GM23338 (cell line): ENCODE data around the gene ARRDC1. TPM values are rescaled to one million over a fixed set of nuclear protein-coding genes. Genes with fewer than 3 reads are reported as not detected.
"Not testable (repeated sequence)": the region's sequence is repeated elsewhere in the genome, so short reads cannot be mapped to it uniquely, and the experiment has no call there.

ENCODE experiments used
- ATAC-seq: fragments of 200-7000 bp; cut with Tn5 transposase; 3 replicates; pipeline ENCODE4 v1.9.1; 2020
- DNase-seq: peaks from one replicate; pipeline ENCODE4 v3.0.0-alpha.2; 2015; ENCODE audit warnings: low spot score
- H2AFZ ChIP-seq: fragments of 200-600 bp; sonication (generic); 2 replicates; pipeline ENCODE4 v1.8.0; 2016; ENCODE audit warnings: antibody characterized with exemption, mild to moderate bottlenecking, moderate library complexity
- H3F3A ChIP-seq: fragments of 200-600 bp; sonication (generic); replicated peaks from 2 replicates; pipeline ENCODE4 v1.8.0; 2017; ENCODE audit warnings: antibody characterized with exemption, mixed run types, low read depth
- H3K27ac ChIP-seq: fragments of 200-600 bp; sonication (generic); 2 replicates; pipeline ENCODE4 v1.6.1; 2016; ENCODE audit warnings: low read depth
- H3K27me3 ChIP-seq: fragments of 200-600 bp; sonication (generic); 2 replicates; pipeline ENCODE4 v1.8.0; 2016; ENCODE audit warnings: mild to moderate bottlenecking, mixed run types, moderate library complexity; ENCODE audit not compliant: insufficient read depth
- H3K36me3 ChIP-seq: fragments of 200-600 bp; sonication (generic); 2 replicates; pipeline ENCODE4 v1.8.0; 2016; ENCODE audit warnings: mild to moderate bottlenecking; ENCODE audit not compliant: insufficient read depth
- H3K4me1 ChIP-seq: fragments of 200-600 bp; sonication (generic); 2 replicates; pipeline ENCODE4 v1.8.0; 2016; ENCODE audit warnings: mild to moderate bottlenecking, moderate library complexity; ENCODE audit not compliant: insufficient read depth
- H3K4me2 ChIP-seq: fragments of 200-600 bp; sonication (generic); 2 replicates; pipeline ENCODE4 v1.7.1; 2017; ENCODE audit warnings: mixed run types
- H3K4me3 ChIP-seq: fragments of 200-600 bp; sonication (generic); 2 replicates; pipeline ENCODE4 v1.6.1; 2016; ENCODE audit warnings: mixed run types
- H3K79me2 ChIP-seq: fragments of 200-600 bp; sonication (generic); replicated peaks from 2 replicates; pipeline ENCODE4 v1.8.0; 2017; ENCODE audit warnings: mild to moderate bottlenecking; ENCODE audit not compliant: insufficient read depth
- H3K9me2 ChIP-seq: fragments of 200-600 bp; sonication (generic); 2 replicates; pipeline ENCODE4 v1.8.0; 2017; ENCODE audit not compliant: insufficient read depth
- H4K20me1 ChIP-seq: fragments of 200-600 bp; sonication (generic); replicated peaks from 2 replicates; pipeline ENCODE4 v1.8.0; 2017; ENCODE audit warnings: mild to moderate bottlenecking; ENCODE audit not compliant: insufficient read depth
- H3K27ac Mint-ChIP-seq: 2 replicates; pipeline ENCODE4 v1.8.0; 2020; ENCODE audit warnings: inconsistent platforms, mild to moderate bottlenecking, moderate library complexity, mixed read lengths
- H3K27me3 Mint-ChIP-seq: 3 replicates; pipeline ENCODE4 v1.8.0; 2022; ENCODE audit warnings: low read depth, mild to moderate bottlenecking, moderate library complexity, mixed read lengths, inconsistent platforms; ENCODE audit not compliant: insufficient read depth, poor library complexity
- H3K36me3 Mint-ChIP-seq: 3 replicates; pipeline ENCODE4 v1.8.0; 2021; ENCODE audit warnings: low read depth, mild to moderate bottlenecking, inconsistent platforms, moderate library complexity, mixed read lengths
- H3K4me1 Mint-ChIP-seq: 3 replicates; pipeline ENCODE4 v1.8.0; 2020; ENCODE audit warnings: mild to moderate bottlenecking, inconsistent platforms, mixed read lengths
- H3K4me3 Mint-ChIP-seq: 3 replicates; pipeline ENCODE4 v1.8.0; 2021; ENCODE audit warnings: moderate library complexity, mild to moderate bottlenecking, inconsistent platforms, mixed read lengths
- H3K9me3 Mint-ChIP-seq: 3 replicates; pipeline ENCODE4 v1.8.0; 2020; ENCODE audit warnings: moderate library complexity, mild to moderate bottlenecking, inconsistent platforms, mixed read lengths
- JUNB ChIP-seq: IDR thresholded peaks from one replicate; pipeline ENCODE4 v1.6.1; 2016; ENCODE audit warnings: antibody characterized with exemption; ENCODE audit not compliant: unreplicated experiment
- POLR2AphosphoS5 ChIP-seq: IDR thresholded peaks from 2 replicates; pipeline ENCODE4 v1.6.1; 2016; ENCODE audit warnings: antibody characterized with exemption, low read depth
- STAT1 ChIP-seq: IDR thresholded peaks from one replicate; pipeline ENCODE4 v1.6.1; 2016; ENCODE audit warnings: antibody characterized with exemption; ENCODE audit not compliant: unreplicated experiment
- ZNF114 ChIP-seq: fragments of 250-450 bp; sonication (Bioruptor Pico); IDR thresholded peaks from 2 replicates; pipeline ENCODE4 v1.5.0; 2020; ENCODE audit warnings: mild to moderate bottlenecking, moderate library complexity
- ZNF331 ChIP-seq: fragments of 250-450 bp; sonication (Bioruptor Pico); IDR thresholded peaks from 2 replicates; pipeline ENCODE4 v1.5.0; 2020; ENCODE audit warnings: low read depth, mild to moderate bottlenecking, moderate library complexity
- polyA plus RNA-seq: library from polyadenylated mRNA; unstranded; fragments of >200 nt; fragmentation: Nextera tagmentation; extraction: Ambion mirVana; gene quantifications from 2 replicates; pipeline ENCODE4 v1.2.1, GENCODE V29; 2016
- total RNA-seq: library from RNA; depleted of rRNA; stranded (reverse); fragments of >200 nt; shearing (Covaris generic); gene quantifications from 2 replicates; pipeline ENCODE4 v1.2.3, GENCODE V29; 2014
- TF ChIP-seq, protein P1 (sequence below): IDR thresholded peaks from one replicate; pipeline ENCODE4 v1.6.1; 2018; ENCODE audit warnings: antibody characterized with exemption; ENCODE audit not compliant: unreplicated experiment
- TF ChIP-seq, protein P2 (sequence below), 2 experiments: fragments of 200-600 bp in 1 of 2; sonication (generic) in 1 of 2; conservative IDR thresholded peaks; 2 replicates each; pipeline versions ENCODE4 v1.5.1 to v1.6.1; 2016 to 2017; ENCODE audit warnings: antibody characterized with exemption in 2 of 2, low read depth in 2 of 2, mild to moderate bottlenecking in 2 of 2, moderate library complexity in 1 of 2

The ARRDC1 gene
- total and polyA plus RNA-seq, 2 experiments from 2014 or later: 36.6 to 63.8 TPM

DNA sequence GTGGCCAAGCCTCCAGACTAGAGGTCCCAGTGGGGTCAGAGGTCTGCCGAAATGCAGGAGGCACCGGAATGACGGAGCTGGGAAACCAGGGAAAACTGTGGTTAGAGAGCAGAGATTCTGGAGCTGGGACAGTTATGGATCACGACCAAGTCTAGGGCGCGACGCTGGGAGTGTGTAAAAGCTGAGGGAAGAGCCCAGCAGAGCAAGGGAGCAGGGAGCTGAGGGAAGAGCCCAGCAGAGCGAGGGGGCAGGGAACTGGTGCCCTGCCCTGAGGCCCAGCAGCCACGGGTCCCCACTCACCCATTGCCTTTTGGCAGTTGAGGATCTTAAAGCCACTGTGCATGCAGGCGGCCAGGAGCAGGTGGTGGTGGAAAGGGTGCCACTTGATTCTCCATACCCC, 41.4 kb upstream of the ARRDC1 start:
- peaks cover 11% of the 10 kb centered on the region for H3K27me3 Mint-ChIP-seq
- Histone ChIP-seq H3F3A (peaks cover 13% of the 10 kb centered on the region), H3K36me3 (peaks cover 7% of the 10 kb centered on the region; the same call in 1 of the 2 replicates), H3K9me2 (no peaks in the 10 kb centered on the region), H2AFZ (no peak overlapping the region), H4K20me1 (peaks cover 11% of the 10 kb centered on the region), H3K4me2 (no peak overlapping the region), H3K79me2 (0 out of 2 replicates have a peak, but pooled peaks cover 5% of the 10 kb centered on the region), H3K4me1 (no peaks in the 10 kb centered on the region), H3K4me3 (no peak overlapping the region), H3K27ac (no peak overlapping the region), H3K27me3 (no peaks in the 10 kb centered on the region)
- TF ChIP-seq ZNF331 (no peak), STAT1 (no peak), JUNB (no peak), POLR2AphosphoS5 (no peak), ZNF114 (CRISPR knock-in tag) (no peak)
- TF ChIP-seq, protein P1, sequence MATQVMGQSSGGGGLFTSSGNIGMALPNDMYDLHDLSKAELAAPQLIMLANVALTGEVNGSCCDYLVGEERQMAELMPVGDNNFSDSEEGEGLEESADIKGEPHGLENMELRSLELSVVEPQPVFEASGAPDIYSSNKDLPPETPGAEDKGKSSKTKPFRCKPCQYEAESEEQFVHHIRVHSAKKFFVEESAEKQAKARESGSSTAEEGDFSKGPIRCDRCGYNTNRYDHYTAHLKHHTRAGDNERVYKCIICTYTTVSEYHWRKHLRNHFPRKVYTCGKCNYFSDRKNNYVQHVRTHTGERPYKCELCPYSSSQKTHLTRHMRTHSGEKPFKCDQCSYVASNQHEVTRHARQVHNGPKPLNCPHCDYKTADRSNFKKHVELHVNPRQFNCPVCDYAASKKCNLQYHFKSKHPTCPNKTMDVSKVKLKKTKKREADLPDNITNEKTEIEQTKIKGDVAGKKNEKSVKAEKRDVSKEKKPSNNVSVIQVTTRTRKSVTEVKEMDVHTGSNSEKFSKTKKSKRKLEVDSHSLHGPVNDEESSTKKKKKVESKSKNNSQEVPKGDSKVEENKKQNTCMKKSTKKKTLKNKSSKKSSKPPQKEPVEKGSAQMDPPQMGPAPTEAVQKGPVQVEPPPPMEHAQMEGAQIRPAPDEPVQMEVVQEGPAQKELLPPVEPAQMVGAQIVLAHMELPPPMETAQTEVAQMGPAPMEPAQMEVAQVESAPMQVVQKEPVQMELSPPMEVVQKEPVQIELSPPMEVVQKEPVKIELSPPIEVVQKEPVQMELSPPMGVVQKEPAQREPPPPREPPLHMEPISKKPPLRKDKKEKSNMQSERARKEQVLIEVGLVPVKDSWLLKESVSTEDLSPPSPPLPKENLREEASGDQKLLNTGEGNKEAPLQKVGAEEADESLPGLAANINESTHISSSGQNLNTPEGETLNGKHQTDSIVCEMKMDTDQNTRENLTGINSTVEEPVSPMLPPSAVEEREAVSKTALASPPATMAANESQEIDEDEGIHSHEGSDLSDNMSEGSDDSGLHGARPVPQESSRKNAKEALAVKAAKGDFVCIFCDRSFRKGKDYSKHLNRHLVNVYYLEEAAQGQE: no peak
- H3K4me3 Mint-ChIP-seq: no peak overlapping the region
- H3K27ac Mint-ChIP-seq: no peak overlapping the region
- peaks cover 63% of the 10 kb centered on the region for H3K36me3 Mint-ChIP-seq
- no peak for DNase-seq
- H3K9me3 Mint-ChIP-seq: no peaks in the 10 kb centered on the region; the same call in 2 of the 3 replicates
- H3K4me1 Mint-ChIP-seq: no peaks in the 10 kb centered on the region
- ATAC-seq: no peak

DNA sequence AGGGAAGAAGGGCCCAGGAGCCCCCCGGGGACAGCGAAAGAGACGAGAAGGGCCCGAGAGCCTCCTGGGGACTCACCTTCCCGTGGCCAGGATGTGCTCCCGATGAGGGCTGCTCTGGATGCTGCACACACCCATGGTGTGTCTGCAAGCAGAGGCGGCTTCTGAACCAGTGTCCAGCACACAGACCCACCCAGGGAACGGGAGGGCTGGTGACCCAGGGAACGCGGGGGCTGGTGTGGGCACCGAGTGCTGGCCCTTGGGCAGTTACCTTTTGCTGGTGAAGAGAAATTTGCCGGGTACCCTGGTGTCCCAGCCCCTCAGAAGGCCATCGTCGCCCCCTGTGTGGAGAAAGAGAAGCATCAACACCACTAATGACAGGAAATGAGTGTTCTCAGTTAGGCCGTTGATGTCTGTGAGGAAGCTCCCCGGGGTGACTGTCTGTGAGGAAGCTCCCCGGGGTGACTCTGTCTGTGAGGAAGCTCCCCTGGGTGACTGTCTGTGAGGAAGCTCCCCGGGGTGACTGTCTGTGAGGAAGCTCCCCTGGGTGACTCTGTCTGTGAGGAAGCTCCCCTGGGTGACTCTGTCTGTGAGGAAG, 40.6 kb upstream of the ARRDC1 start:
- Histone ChIP-seq H3K36me3 (peaks cover 7% of the 10 kb centered on the region; the same call in 1 of the 2 replicates), H3K4me2 (no peak overlapping the region), H3K4me3 (no peak overlapping the region), H3K27me3 (no peaks in the 10 kb centered on the region), H3F3A (peaks cover 7% of the 10 kb centered on the region), H3K27ac (no peak overlapping the region), H2AFZ (no peak overlapping the region), H3K9me2 (no peaks in the 10 kb centered on the region), H3K4me1 (no peaks in the 10 kb centered on the region), H3K79me2 (0 out of 2 replicates have a peak, but pooled peaks cover 5% of the 10 kb centered on the region), H4K20me1 (peaks cover 9% of the 10 kb centered on the region)
- Mint-ChIP-seq H3K4me1 (no peaks in the 10 kb centered on the region), H3K9me3 (no peaks in the 10 kb centered on the region; the same call in 2 of the 3 replicates), H3K4me3 (no peak overlapping the region; the same call in 2 of the 3 replicates), H3K27me3 (peaks cover 11% of the 10 kb centered on the region), H3K27ac (no peak overlapping the region), H3K36me3 (peaks cover 58% of the 10 kb centered on the region)
- TF ChIP-seq, protein P2, sequence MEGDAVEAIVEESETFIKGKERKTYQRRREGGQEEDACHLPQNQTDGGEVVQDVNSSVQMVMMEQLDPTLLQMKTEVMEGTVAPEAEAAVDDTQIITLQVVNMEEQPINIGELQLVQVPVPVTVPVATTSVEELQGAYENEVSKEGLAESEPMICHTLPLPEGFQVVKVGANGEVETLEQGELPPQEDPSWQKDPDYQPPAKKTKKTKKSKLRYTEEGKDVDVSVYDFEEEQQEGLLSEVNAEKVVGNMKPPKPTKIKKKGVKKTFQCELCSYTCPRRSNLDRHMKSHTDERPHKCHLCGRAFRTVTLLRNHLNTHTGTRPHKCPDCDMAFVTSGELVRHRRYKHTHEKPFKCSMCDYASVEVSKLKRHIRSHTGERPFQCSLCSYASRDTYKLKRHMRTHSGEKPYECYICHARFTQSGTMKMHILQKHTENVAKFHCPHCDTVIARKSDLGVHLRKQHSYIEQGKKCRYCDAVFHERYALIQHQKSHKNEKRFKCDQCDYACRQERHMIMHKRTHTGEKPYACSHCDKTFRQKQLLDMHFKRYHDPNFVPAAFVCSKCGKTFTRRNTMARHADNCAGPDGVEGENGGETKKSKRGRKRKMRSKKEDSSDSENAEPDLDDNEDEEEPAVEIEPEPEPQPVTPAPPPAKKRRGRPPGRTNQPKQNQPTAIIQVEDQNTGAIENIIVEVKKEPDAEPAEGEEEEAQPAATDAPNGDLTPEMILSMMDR (conservative IDR thresholded peaks at IDR 0.05; ENCODE audit: low read depth in 2 of 2): 0 out of 4 replicates have a peak, but pooled peaks of 1 of the 2 experiments have one; percentile 8
- TF ChIP-seq, protein P1: no peak
- no peak for ATAC-seq
- DNase-seq: no peak

DNA sequence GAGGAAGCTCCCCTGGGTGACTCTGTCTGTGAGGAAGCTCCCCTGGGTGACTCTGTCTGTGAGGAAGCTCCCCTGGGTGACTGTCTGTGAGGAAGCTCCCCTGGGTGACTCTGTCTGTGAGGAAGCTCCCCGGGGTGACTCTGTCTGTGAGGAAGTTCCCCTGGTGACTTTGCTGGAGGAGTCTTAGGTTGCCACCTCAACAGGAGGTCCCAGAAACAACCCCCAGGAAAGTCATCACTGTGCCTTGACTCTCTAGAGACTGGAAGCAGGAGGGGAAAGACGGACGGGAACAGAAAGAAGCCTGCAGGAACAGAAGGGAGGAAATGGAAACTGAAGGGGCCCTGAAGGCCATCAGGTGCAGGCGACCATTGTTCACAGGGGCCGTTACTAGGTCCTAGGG, 37.0 kb upstream of the ARRDC1 start:
- not testable (repeated sequence) for H3K27me3 Mint-ChIP-seq, H3K27ac ChIP-seq, H3K4me3 Mint-ChIP-seq, H3K4me1 ChIP-seq, H3K4me1 Mint-ChIP-seq, ATAC-seq, DNase-seq, H3K79me2 ChIP-seq, H3K27me3 ChIP-seq, H3F3A ChIP-seq, H3K27ac Mint-ChIP-seq, H3K4me2 ChIP-seq, H2AFZ ChIP-seq, H3K4me3 ChIP-seq, H3K9me3 Mint-ChIP-seq, H3K9me2 ChIP-seq
- Histone ChIP-seq H3K36me3 (peaks cover 15% of the 10 kb centered on the region), H4K20me1 (peaks cover 12% of the 10 kb centered on the region)
- peaks cover 49% of the 10 kb centered on the region for H3K36me3 Mint-ChIP-seq
